NCI-H1436 (cell line): ENCODE data around the gene TEX11.

Source experiments
- DNase-seq: peaks from one replicate; lab custom pipeline; 2025; lab: John Stamatoyannopoulos, UW

The TEX11 gene

DNA sequence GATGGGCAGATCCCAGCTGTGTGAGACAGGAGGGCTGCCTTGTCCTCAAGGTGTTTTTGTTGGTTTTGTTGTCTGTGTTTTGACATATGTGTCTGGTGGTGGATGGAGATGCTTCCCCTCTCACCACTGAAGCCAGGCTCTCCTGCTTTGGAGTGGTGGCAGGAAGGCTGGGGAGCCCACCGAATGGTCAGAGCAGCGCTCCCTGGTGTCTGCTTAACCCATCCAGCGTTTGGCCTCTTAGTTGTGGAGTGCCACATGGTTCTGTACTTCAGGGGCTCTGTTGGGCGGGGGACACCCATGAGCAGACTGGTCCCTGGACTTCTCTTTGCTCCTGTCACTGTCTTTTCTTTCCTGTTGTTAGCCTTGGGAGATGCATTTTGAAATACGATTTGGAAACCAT, 412.0 kb downstream of the TEX11 start:
- DNase-seq: no peak

DNA sequence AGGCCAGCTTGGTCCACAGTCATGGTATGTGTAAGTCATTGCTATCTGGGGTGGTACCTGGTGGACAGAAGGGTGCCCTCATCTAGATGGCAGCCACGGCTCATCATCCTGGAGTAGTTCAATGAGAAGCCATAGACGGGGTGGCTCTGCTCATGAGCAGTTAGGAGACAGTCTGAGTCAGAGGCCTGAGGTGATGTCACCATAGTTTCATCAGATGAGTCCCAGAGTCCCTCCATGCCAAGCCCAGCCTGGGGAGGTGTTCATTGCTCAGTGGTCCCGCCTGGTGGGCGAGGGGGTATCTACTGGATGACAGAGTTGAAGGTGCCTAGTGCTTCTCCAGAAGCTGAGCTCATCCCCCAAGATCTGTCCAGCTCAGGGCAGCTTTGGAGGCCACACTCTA, 414.1 kb downstream of the TEX11 start:
- DNase-seq: no peak

DNA sequence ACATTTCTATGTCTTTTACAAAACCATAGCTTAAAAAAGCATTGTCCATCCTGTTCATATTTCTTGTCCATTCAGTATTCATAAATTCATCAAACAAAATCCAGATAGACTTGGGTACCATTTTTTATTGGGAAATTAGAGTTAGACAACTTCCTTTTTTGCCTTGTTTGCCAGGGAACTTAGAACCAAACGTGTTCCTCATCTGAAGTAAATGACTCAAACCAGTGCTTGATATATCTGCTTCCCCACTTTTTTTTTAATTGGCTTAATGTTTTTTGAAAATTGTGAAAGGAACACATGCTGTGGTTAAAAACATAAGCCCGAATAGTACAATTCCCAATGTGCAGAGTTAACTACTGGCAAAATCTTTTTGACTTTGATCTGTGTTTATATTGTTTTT, 419.7 kb downstream of the TEX11 start:
- DNase-seq: no peak

DNA sequence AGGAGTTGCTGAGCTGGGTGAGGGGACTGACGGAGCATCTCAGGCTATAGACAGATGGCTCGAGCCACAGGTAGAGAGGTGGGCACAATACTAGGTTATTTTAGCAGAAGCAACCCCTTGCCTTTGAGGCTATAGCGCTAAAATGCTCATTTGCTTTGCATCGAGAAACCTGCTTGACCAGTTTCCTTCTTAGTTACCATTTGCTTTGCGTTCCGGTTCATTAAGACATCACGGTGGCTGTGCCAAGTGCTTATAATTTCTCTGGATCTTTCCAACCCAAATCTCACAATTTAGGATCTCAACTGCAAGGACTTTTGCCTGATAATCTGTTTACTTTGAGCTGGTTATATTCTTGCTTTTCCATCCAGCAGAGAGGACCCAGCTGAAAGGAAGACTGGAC, 423.0 kb downstream of the TEX11 start:
- no peak for DNase-seq

DNA sequence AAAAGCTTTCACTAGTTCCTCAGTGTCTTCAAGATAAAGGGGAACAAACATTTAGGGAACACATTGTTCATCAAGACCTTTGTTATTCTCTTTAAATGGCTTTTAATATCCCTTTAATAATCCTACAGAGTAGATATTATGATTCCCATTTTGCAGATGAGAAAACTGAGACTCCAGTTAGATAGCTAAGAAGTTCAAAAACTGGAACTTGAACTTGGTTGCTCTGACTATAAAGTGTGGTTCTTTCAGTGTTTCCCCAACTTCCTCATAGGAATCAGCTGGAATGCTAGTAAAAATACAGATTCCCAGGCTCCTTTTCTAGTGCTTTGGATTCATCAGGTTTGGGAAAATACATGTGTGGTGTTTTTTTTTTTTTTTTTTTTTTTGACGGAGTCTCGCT, 426.2 kb downstream of the TEX11 start:
- DNase-seq: no peak

DNA sequence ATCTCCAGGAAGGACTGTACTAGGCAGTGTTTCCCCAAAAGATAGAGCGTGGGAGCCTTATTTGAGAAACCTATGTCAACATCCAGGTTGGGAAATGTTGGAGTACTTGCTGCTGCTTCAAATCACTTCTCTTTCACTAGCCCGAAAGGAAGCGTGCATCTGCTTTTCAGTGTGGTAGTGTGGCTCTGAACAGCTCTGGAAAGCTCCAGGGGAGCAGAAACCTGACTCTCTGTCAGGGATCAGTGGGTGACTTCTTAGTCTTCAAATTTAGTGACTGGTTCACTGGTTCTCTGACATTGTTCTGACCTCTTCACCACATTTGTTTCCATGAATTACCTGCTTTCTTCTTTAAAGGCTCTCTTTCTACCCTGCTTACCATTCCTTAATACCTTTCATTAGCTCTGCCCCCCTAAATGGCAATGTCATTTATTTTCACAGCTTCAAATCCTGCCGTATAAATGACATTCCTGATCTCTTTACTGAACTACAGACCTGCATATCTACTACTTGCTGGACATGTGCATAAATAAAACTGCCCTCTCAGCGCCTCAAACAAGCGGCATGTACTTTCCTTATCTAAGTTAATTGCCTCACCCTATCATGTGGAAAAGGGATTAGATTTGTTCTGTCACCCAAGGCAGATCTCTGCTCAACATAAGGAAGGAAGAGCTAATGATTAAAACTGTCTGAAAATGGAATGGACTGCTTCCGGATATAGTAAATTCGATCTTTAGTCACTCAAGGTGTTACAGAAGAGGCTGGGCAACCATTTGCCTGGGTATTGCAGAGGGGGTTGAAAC, 426.8 kb downstream of the TEX11 start:
- DNase-seq: no peak

DNA sequence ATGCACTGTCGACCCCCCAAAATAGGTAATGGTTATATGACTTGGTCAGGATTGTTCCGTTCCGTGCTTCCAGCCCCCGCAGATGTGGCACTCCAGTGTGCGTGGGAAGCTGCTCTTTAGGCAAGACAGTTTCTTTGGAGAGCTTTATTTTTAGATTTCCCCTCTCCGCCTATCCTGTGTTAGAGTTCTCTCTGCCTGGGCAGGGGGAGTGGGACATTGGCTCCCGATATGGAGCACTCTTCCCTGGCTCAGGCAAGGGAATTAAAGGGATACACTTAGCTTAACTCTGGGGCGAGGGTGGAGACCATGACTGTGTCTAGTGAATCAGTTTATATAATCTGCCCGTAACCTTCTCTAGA, 427.9 kb downstream of the TEX11 start:
- DNase-seq: no peak

DNA sequence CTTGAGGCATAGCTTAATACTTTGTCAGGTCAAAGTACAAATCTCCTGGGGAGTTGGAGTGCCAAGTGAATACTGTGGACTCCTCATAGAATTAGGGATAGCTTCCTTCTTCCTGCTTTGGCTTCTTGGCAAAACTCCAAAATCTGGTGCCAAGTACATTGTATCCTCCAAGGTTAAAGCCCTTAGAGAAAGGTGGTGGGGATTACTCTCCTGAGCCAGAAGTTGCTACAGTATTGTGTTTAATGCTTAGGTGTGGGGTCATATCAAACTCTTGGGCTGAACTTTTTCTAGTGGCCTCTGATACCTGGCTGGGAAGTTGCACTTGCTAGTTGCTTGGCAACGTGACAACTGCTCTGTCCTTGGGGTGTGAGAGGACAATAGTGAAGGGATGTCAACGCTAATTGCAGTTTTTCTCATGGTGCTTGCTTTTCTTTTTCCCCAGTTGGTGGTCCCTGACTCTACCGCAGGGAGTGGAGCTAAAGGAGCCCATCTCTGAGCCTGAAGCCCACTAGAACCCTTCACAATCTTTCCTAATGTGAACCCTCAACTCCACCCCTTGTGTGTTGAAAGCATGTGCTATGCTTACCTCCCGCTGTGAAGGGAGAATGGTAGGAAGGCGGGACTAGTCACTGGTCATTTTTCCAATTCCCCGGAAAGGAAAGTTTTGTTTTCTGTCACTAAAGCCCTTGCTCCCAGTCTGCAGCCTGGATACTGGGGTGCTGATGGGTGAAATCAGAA, 428.4 kb downstream of the TEX11 start:
- DNase-seq: no peak

DNA sequence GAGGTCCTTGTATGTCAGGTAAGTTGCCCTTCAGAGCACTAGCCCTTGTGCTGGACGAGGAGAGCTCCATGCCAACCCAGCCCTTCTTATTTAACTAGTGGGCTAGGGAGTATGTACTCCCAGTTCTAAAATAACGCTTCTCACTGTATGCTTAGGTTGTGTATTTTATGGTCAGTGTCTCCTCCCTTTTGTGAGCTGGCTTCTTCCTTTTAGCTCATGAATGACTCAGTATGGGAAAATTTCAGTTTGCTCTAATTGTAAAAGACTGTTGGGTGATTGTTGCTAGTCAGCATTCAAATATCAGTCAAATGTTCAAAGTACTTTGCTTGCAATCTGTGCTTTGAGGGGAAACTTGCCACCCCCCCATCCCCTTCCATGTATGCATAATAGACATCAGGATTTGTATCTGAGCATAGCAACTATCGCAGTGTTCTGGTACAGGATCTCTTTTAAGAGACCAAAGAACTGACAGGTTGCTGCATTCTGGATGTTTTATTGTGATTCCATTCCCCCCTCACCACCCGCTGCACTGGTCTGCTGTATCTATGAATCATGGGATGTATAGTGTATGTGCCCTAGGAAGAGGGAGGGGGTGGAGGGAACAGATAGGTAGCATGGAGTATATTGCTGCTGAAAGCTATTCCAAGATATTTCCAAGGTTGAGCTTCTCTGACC, 429.1 kb downstream of the TEX11 start:
- no peak for DNase-seq
